Gastrocnemius medialis (tissue), 4 donors: Measurements from ENCODE around the gene WWOX.

Experiments used
- POLR2A ChIP-seq, 2 donors: fragments of 450-650 bp; IDR thresholded peaks; one replicate each; pipeline ENCODE4 v1.6.1; 2017; ENCODE audit warnings: antibody characterized with exemption in 2 of 2, mild to moderate bottlenecking in 2 of 2, moderate library complexity in 2 of 2
- TF ChIP-seq, protein P1 (sequence below), 5 experiments: fragments of 450-650 bp in 3 of 5; fragments of 200-600 bp in 2 of 5; sonication (generic) in 2 of 5; IDR thresholded peaks in 4 of 5; conservative IDR thresholded peaks in 1 of 5; 1 replicate in 4 of 5; 2 replicates in 1 of 5; pipeline ENCODE4 v1.5.1; 2016 to 2019; ENCODE audit warnings: antibody characterized with exemption in 5 of 5, mild to moderate bottlenecking in 3 of 5, moderate library complexity in 3 of 5

DNA sequence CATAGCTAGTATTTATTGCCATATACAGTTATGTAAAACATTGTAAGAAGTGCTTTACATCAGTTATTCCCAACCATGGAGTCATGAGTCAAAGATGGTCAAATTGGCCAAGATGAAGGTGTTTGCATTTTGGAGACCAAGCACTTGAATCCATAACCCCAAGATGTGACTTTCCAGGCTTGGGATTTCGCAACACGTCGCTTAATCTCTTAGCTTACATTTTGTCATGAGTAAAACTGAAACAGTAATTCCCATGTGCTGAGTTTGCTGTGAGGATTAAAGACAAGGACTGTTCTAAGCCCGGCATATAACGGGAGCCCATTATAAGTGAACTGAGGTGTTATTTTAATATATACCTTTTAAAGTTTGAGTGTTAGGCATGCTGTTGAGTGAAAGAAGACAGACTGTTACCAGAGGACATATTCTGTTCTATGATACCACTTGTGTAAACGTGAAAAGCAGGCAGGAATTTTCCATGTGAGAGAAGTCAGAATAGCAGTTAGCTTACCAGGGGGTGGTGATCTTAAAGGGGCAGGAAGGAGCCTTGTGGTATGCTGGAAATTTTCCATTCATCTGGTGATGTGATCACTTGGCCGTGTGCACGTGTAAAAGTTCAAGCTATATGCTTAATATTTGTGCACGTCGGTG lies 484.9 kb downstream of the WWOX start:
- TF ChIP-seq POLR2A (IDR thresholded peaks at IDR 0.05): no peak
- TF ChIP-seq, protein P1, sequence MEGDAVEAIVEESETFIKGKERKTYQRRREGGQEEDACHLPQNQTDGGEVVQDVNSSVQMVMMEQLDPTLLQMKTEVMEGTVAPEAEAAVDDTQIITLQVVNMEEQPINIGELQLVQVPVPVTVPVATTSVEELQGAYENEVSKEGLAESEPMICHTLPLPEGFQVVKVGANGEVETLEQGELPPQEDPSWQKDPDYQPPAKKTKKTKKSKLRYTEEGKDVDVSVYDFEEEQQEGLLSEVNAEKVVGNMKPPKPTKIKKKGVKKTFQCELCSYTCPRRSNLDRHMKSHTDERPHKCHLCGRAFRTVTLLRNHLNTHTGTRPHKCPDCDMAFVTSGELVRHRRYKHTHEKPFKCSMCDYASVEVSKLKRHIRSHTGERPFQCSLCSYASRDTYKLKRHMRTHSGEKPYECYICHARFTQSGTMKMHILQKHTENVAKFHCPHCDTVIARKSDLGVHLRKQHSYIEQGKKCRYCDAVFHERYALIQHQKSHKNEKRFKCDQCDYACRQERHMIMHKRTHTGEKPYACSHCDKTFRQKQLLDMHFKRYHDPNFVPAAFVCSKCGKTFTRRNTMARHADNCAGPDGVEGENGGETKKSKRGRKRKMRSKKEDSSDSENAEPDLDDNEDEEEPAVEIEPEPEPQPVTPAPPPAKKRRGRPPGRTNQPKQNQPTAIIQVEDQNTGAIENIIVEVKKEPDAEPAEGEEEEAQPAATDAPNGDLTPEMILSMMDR (IDR thresholded peaks at IDR 0.05 in 4 of 5, conservative IDR thresholded peaks at IDR 0.05 in 1 of 5): no peak
